HPDE6-E6E7 (cell line): Measurements from ENCODE around the gene LARP4B.
"Not testable (repeated sequence)": the region's sequence is repeated elsewhere in the genome, so short reads cannot be mapped to it uniquely, and the experiment has no call there.

Experiments
- DNase-seq: peaks from one replicate; pipeline ENCODE4 v3.0.0; 2011; ENCODE audit warnings: missing footprints; ENCODE audit errors: extremely low spot score

Gene LARP4B

DNA sequence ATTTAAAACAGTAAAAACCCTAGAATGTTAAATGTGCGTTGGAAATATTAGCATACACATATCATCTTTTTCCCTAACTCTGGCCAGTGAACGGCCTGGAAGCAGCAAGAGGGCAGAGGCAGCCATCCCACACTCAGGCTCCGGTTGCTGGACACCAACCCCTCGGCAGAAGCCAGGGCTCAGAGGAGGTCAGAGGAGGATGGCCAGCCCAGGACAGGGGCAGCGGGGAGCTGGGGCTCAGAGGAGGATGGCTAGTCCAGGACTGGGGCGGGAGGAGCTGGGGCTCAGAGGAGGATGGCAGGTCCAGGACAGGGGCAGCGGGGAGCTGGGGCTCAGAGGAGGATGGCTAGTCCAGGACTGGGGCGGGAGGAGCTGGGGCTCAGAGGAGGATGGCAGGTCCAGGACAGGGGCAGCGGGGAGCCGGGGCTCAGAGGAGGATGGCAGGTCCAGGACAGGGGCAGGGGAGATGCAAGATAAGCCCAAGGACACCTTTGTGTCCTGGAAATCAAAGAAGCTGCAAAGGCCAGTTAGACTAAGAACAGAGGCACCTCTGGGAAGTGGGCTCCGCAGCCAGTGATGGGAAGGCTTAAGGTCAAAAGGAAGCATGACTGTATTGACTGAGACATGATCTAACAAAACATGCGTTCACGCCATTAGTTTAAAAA lies 161.3 kb downstream of the LARP4B start:
- not testable (repeated sequence) for DNase-seq

DNA sequence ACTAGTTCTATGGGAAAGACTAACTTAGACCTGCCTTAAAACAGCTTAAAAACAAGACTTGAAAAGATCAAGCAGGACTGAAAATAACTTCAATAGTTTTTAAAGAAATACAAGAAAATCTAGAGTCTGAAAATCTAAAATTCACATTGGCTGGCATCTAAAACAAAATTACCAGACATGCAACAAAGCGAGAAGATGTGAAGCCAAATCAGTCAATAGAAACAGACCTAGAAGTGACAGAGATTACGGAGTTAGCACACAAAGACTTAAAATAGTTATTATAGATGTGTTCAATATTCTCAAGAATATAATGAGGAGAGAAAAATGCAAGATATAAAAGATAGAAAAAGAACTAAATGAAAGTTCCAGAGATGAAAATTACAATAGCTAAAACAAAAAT lies 163.7 kb downstream of the LARP4B start:
- DNase-seq = no peak

DNA sequence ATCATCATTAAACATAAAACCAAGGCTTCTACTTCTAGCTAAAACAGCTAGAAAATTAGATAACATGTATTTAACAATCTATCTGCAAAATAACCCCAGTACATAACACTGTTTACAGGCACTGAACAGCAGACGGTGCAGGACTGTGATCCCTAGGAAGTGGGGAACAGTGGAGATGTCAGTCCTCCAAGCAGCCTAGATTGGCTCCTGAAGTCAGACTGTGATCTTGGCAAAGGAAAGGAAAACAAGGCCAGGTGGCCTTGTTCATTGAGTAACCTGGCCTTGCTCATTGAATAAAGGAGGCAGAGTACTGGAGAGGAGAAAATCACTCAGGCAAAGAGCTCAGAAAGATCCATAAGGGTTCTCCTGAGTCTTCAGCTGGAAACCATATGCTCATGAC lies 164.3 kb downstream of the LARP4B start:
- no peak for DNase-seq

DNA sequence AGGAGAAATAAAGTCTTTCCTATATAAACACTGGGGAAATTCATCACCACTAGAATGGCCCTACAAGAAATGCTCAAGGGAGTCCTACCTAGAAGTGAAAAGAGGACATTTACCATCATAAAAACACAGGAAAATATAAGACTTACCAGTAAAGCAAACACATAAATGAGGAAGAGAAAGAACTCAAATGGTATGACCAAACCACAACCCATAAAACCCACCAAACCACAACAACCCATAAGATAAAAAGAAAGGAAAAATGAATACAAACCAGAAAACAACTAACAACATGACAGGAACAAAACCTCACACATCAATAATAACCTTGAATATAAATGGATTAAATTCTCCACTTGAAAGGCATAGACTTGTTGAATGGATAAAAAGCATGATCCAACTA lies 170.1 kb downstream of the LARP4B start:
- no peak for DNase-seq

DNA sequence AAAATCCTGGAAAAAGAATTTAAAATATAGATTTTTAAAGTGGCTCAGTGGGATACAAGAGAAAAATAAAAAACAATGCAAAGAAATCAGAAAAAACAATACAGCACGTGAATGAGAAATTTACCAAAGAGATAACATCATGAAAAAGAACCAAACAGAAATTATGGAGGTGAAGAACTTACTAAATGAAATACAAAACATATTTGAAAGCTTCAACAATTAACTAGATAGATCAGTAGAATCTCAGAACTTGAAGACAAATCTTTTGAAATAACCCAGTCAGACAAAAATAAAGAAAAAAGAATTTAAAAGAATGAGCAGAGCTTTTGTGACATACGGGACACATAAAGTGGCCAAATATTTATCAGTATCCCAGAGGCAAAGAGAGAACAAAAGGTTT lies 170.9 kb downstream of the LARP4B start:
- no peak for DNase-seq

DNA sequence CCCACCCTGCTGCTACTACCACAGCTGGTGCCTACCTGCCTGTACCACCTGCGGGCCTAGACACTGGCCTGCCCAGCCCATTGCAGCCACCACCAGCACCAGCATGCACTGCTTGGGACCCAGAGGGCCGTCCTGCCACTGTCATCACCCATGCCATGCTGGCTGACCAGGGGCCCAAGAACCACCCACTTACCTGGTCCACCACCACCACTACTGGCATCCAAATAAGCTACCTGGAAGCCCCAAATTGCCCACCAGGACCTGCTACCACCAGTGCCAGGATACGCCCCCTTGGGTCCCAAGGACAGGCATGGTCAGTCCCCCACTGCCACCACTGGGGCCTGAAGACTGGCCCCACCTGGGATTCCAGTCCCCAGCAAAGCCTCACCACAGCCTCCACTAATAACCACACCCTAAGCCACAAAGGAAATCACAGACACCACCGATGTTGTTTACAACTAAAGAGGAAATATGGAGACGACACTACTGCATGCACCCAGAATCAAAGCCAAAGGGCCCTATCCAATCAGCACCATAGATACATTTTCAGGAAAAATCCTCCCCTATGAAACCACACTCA lies 171.5 kb downstream of the LARP4B start:
- DNase-seq = no peak
